Nephron progenitor cell (in vitro differentiated cells): ENCODE data around the gene CACNB4.
"Not testable (repeated sequence)": the region's sequence is repeated elsewhere in the genome, so short reads cannot be mapped to it uniquely, and the experiment has no call there.

ENCODE experiments used
- DNase-seq: peaks from one replicate; pipeline ENCODE4 v3.0.0; 2021
- H3K27ac Mint-ChIP-seq: 2 replicates; pipeline ENCODE4 v1.8.0; 2021; ENCODE audit warnings: mild to moderate bottlenecking, moderate library complexity, mixed read lengths
- H3K27me3 Mint-ChIP-seq: 2 replicates; pipeline ENCODE4 v1.8.0; 2021; ENCODE audit warnings: mild to moderate bottlenecking, low read depth, mixed read lengths; ENCODE audit not compliant: poor library complexity
- H3K36me3 Mint-ChIP-seq: 2 replicates; pipeline ENCODE4 v1.8.0; 2021; ENCODE audit warnings: low read depth, mixed read lengths
- H3K4me1 Mint-ChIP-seq: 2 replicates; pipeline ENCODE4 v1.8.0; 2021; ENCODE audit warnings: mixed read lengths
- H3K4me3 Mint-ChIP-seq: 2 replicates; pipeline ENCODE4 v1.8.0; 2021; ENCODE audit warnings: mild to moderate bottlenecking, moderate library complexity, mixed read lengths
- H3K9me3 Mint-ChIP-seq: 2 replicates; pipeline ENCODE4 v1.8.0; 2021; ENCODE audit warnings: mild to moderate bottlenecking, moderate library complexity, mixed read lengths
- CTCF ChIP-seq: fragments of 200-600 bp; sonication (generic); IDR thresholded peaks from 2 replicates; pipeline ENCODE4 v1.5.0; 2021; ENCODE audit warnings: antibody characterized with exemption

CACNB4 gene

GRCh38 chr2:152028182-152028862 is 70.5 kb downstream of the CACNB4 start:
- Mint-ChIP-seq H3K27me3 (peaks cover 13% of the 10 kb centered on the region), H3K4me1 (no peaks in the 10 kb centered on the region), H3K27ac (no peak overlapping the region), H3K4me3 (no peak overlapping the region), H3K9me3 (no peaks in the 10 kb centered on the region), H3K36me3 (no peaks in the 10 kb centered on the region)
- TF ChIP-seq CTCF: no peak
- DNase-seq: no peak

GRCh38 chr2:152025678-152026287 is 73.1 kb downstream of the CACNB4 start:
- H3K4me1 Mint-ChIP-seq: no peaks in the 10 kb centered on the region
- H3K27me3 Mint-ChIP-seq: peaks cover 1% of the 10 kb centered on the region
- peak overlapping the region; percentile 80 for H3K4me3 Mint-ChIP-seq
- no peaks in the 10 kb centered on the region for H3K36me3 Mint-ChIP-seq
- peak; percentile 89 for DNase-seq
- no peak overlapping the region for H3K27ac Mint-ChIP-seq
- TF ChIP-seq CTCF: peak; percentile 98
- H3K9me3 Mint-ChIP-seq: no peaks in the 10 kb centered on the region

GRCh38 chr2:152024477-152024876 is 74.4 kb downstream of the CACNB4 start:
- Mint-ChIP-seq H3K9me3 (no peaks in the 10 kb centered on the region), H3K27ac (no peak overlapping the region), H3K4me1 (no peaks in the 10 kb centered on the region), H3K27me3 (peaks cover 5% of the 10 kb centered on the region), H3K36me3 (no peaks in the 10 kb centered on the region), H3K4me3 (no peak overlapping the region)
- no peak for DNase-seq
- no peak for TF ChIP-seq CTCF

GRCh38 chr2:152022090-152022489 is 76.8 kb downstream of the CACNB4 start:
- no peaks in the 10 kb centered on the region for H3K36me3 Mint-ChIP-seq

GRCh38 chr2:152021001-152021400 is 77.8 kb downstream of the CACNB4 start:
- H3K9me3 Mint-ChIP-seq, H3K4me1 Mint-ChIP-seq, H3K27ac Mint-ChIP-seq, DNase-seq, H3K4me3 Mint-ChIP-seq, H3K36me3 Mint-ChIP-seq, H3K27me3 Mint-ChIP-seq: not testable (repeated sequence)

More at GRCh38 chr2:152022090-152022489, 76.8 kb downstream of the CACNB4 start:
- Mint-ChIP-seq H3K27me3 (peaks cover 10% of the 10 kb centered on the region), H3K4me3 (no peak overlapping the region), H3K4me1 (no peaks in the 10 kb centered on the region), H3K9me3 (no peaks in the 10 kb centered on the region), H3K27ac (no peak overlapping the region)
- DNase-seq: no peak
- no peak for TF ChIP-seq CTCF

- Mint-ChIP-seq H3K9me3 (no peaks in the 10 kb centered on the region), H3K36me3 (no peaks in the 10 kb centered on the region), H3K4me1 (no peaks in the 10 kb centered on the region), H3K4me3 (no peak overlapping the region), H3K27ac (no peak overlapping the region), H3K27me3 (peaks cover 10% of the 10 kb centered on the region)
- TF ChIP-seq CTCF: no peak
- no peak for DNase-seq
Measured at GRCh38 chr2:152019732-152020131, 79.1 kb downstream of the CACNB4 start.
